ENCODE measurements around the gene PPP1R12B.
"Not testable (repeated sequence)": the region's sequence is repeated elsewhere in the genome, so short reads cannot be mapped to it uniquely, and the experiment has no call there.

The PPP1R12B gene

GRCh38 chr1:202616355-202616915, 267.9 kb downstream of the PPP1R12B start:
- peak overlapping the region; percentile 18 for H3K27ac ChIP-seq (ENCODE audit: low read depth, low read length, severe bottlenecking)
- WGBS, 2 experiments (ENCODE audit: insufficient coverage in 2 of 2) = 97 to 99% methylated on average over 10 to 13 of the region's 13 CpGs
- no peaks in the 10 kb centered on the region for H3K36me3 ChIP-seq (ENCODE audit: control insufficient read depth, insufficient read depth, low read length)
- no peak overlapping the region for H3K4me3 ChIP-seq (ENCODE audit: extremely low read depth, insufficient read depth, low read length, poor library complexity, severe bottlenecking)
- H3K9me3 ChIP-seq (ENCODE audit: control insufficient read depth, low read length) = no peaks in the 10 kb centered on the region
- H3K4me1 ChIP-seq (ENCODE audit: control insufficient read depth, insufficient read depth, low read length, poor library complexity, severe bottlenecking) = peaks cover 25% of the 10 kb centered on the region

GRCh38 chr1:202619012-202619411, 270.5 kb downstream of the PPP1R12B start:
- H3K4me1 ChIP-seq (ENCODE audit: control insufficient read depth, insufficient read depth, low read length, poor library complexity, severe bottlenecking) = peaks cover 33% of the 10 kb centered on the region
- not testable (repeated sequence) for H3K36me3 ChIP-seq (ENCODE audit: control insufficient read depth, insufficient read depth, low read length); H3K27ac ChIP-seq (ENCODE audit: low read depth, low read length, severe bottlenecking); H3K4me3 ChIP-seq (ENCODE audit: extremely low read depth, insufficient read depth, low read length, poor library complexity, severe bottlenecking); H3K9me3 ChIP-seq (ENCODE audit: control insufficient read depth, low read length)
- WGBS, 2 experiments (ENCODE audit: insufficient coverage in 2 of 2) = 84 to 85% methylated on average over 5 to 10 of the region's 11 CpGs

- Histone ChIP-seq H3K9me3 (ENCODE audit: control insufficient read depth, low read length) (no peaks in the 10 kb centered on the region), H3K4me1 (ENCODE audit: control insufficient read depth, insufficient read depth, low read length, poor library complexity, severe bottlenecking) (peaks cover 33% of the 10 kb centered on the region), H3K4me3 (ENCODE audit: extremely low read depth, insufficient read depth, low read length, poor library complexity, severe bottlenecking) (no peak overlapping the region), H3K36me3 (ENCODE audit: control insufficient read depth, insufficient read depth, low read length) (no peaks in the 10 kb centered on the region), H3K27ac (ENCODE audit: low read depth, low read length, severe bottlenecking) (no peak overlapping the region)
- WGBS, 2 experiments (ENCODE audit: insufficient coverage in 2 of 2) = 73 to 100% methylated on average over 1 of the region's 2 CpGs
Measured at GRCh38 chr1:202619505-202619904, 271.0 kb downstream of the PPP1R12B start.

GRCh38 chr1:202620036-202620435, 271.5 kb downstream of the PPP1R12B start:
- H3K9me3 ChIP-seq (ENCODE audit: control insufficient read depth, low read length); H3K27ac ChIP-seq (ENCODE audit: low read depth, low read length, severe bottlenecking); H3K4me3 ChIP-seq (ENCODE audit: extremely low read depth, insufficient read depth, low read length, poor library complexity, severe bottlenecking); H3K36me3 ChIP-seq (ENCODE audit: control insufficient read depth, insufficient read depth, low read length): not testable (repeated sequence)
- H3K4me1 ChIP-seq (ENCODE audit: control insufficient read depth, insufficient read depth, low read length, poor library complexity, severe bottlenecking) = peaks cover 29% of the 10 kb centered on the region
- WGBS, 2 experiments (ENCODE audit: insufficient coverage in 2 of 2) = 71% methylated on average over 1 of the region's 2 CpGs; no CpG with 5 or more reads in 1 of the 2 experiments

- 80 to 90% methylated on average over 1 to 2 of the region's 3 CpGs for WGBS, 2 experiments (ENCODE audit: insufficient coverage in 2 of 2)
- peaks cover 19% of the 10 kb centered on the region for H3K4me1 ChIP-seq (ENCODE audit: control insufficient read depth, insufficient read depth, low read length, poor library complexity, severe bottlenecking)
- H3K36me3 ChIP-seq (ENCODE audit: control insufficient read depth, insufficient read depth, low read length) = no peaks in the 10 kb centered on the region
- H3K4me3 ChIP-seq (ENCODE audit: extremely low read depth, insufficient read depth, low read length, poor library complexity, severe bottlenecking) = no peak overlapping the region
- no peak overlapping the region for H3K27ac ChIP-seq (ENCODE audit: low read depth, low read length, severe bottlenecking)
- no peaks in the 10 kb centered on the region for H3K9me3 ChIP-seq (ENCODE audit: control insufficient read depth, low read length)
Measured at GRCh38 chr1:202621446-202621845, 272.9 kb downstream of the PPP1R12B start.

- H3K4me1 ChIP-seq (ENCODE audit: control insufficient read depth, insufficient read depth, low read length, poor library complexity, severe bottlenecking) = peaks cover 27% of the 10 kb centered on the region
- WGBS, 2 experiments (ENCODE audit: insufficient coverage in 2 of 2) = 89 to 98% methylated on average over 5 to 8 of the region's 8 CpGs
Measured at GRCh38 chr1:202622388-202622787, 273.9 kb downstream of the PPP1R12B start.

GRCh38 chr1:202623075-202623474, 274.6 kb downstream of the PPP1R12B start:
- H3K36me3 ChIP-seq (ENCODE audit: control insufficient read depth, insufficient read depth, low read length) = no peaks in the 10 kb centered on the region
- no peaks in the 10 kb centered on the region for H3K9me3 ChIP-seq (ENCODE audit: control insufficient read depth, low read length)
- 48 to 90% methylated on average over 2 to 3 of the region's 7 CpGs for WGBS, 2 experiments (ENCODE audit: insufficient coverage in 2 of 2)
- peaks cover 27% of the 10 kb centered on the region for H3K4me1 ChIP-seq (ENCODE audit: control insufficient read depth, insufficient read depth, low read length, poor library complexity, severe bottlenecking)
- no peak overlapping the region for H3K4me3 ChIP-seq (ENCODE audit: extremely low read depth, insufficient read depth, low read length, poor library complexity, severe bottlenecking)
- H3K27ac ChIP-seq (ENCODE audit: low read depth, low read length, severe bottlenecking) = peak overlapping the region; percentile 10

More at GRCh38 chr1:202622388-202622787, 273.9 kb downstream of the PPP1R12B start:
- Histone ChIP-seq H3K4me3 (ENCODE audit: extremely low read depth, insufficient read depth, low read length, poor library complexity, severe bottlenecking) (no peak overlapping the region), H3K27ac (ENCODE audit: low read depth, low read length, severe bottlenecking) (no peak overlapping the region), H3K36me3 (ENCODE audit: control insufficient read depth, insufficient read depth, low read length) (no peaks in the 10 kb centered on the region), H3K9me3 (ENCODE audit: control insufficient read depth, low read length) (no peaks in the 10 kb centered on the region)

- not testable (repeated sequence) for H3K9me3 ChIP-seq (ENCODE audit: control insufficient read depth, low read length); H3K36me3 ChIP-seq (ENCODE audit: control insufficient read depth, insufficient read depth, low read length); H3K4me3 ChIP-seq (ENCODE audit: extremely low read depth, insufficient read depth, low read length, poor library complexity, severe bottlenecking); H3K27ac ChIP-seq (ENCODE audit: low read depth, low read length, severe bottlenecking)
- 75 to 89% methylated on average over 7 of the region's 12 CpGs for WGBS, 2 experiments (ENCODE audit: insufficient coverage in 2 of 2)
- peaks cover 27% of the 10 kb centered on the region for H3K4me1 ChIP-seq (ENCODE audit: control insufficient read depth, insufficient read depth, low read length, poor library complexity, severe bottlenecking)
Measured at GRCh38 chr1:202623476-202623875, 275.0 kb downstream of the PPP1R12B start.

- no peaks in the 10 kb centered on the region for H3K36me3 ChIP-seq (ENCODE audit: control insufficient read depth, insufficient read depth, low read length)
- 90 to 100% methylated on average over 6 to 7 of the region's 7 CpGs for WGBS, 2 experiments (ENCODE audit: insufficient coverage in 2 of 2)
- H3K27ac ChIP-seq (ENCODE audit: low read depth, low read length, severe bottlenecking) = no peak overlapping the region
- peaks cover 23% of the 10 kb centered on the region for H3K4me1 ChIP-seq (ENCODE audit: control insufficient read depth, insufficient read depth, low read length, poor library complexity, severe bottlenecking)
- H3K9me3 ChIP-seq (ENCODE audit: control insufficient read depth, low read length) = no peaks in the 10 kb centered on the region
- no peak overlapping the region for H3K4me3 ChIP-seq (ENCODE audit: extremely low read depth, insufficient read depth, low read length, poor library complexity, severe bottlenecking)
Measured at GRCh38 chr1:202624088-202624780, 275.7 kb downstream of the PPP1R12B start.

- Histone ChIP-seq H3K4me3 (ENCODE audit: extremely low read depth, insufficient read depth, low read length, poor library complexity, severe bottlenecking) (no peak overlapping the region), H3K27ac (ENCODE audit: low read depth, low read length, severe bottlenecking) (no peak overlapping the region), H3K36me3 (ENCODE audit: control insufficient read depth, insufficient read depth, low read length) (no peaks in the 10 kb centered on the region), H3K9me3 (ENCODE audit: control insufficient read depth, low read length) (no peaks in the 10 kb centered on the region), H3K4me1 (ENCODE audit: control insufficient read depth, insufficient read depth, low read length, poor library complexity, severe bottlenecking) (peaks cover 19% of the 10 kb centered on the region)
- 89 to 91% methylated on average over 1 of the region's 1 CpG for WGBS, 2 experiments (ENCODE audit: insufficient coverage in 2 of 2)
Measured at GRCh38 chr1:202624781-202625108, 276.2 kb downstream of the PPP1R12B start.

Data from mesodermal cell (in vitro differentiated cells).